GM18867 (cell line): ENCODE data around the gene MAPKAPK3.
"Not testable (repeated sequence)": the region's sequence is repeated elsewhere in the genome, so short reads cannot be mapped to it uniquely, and the experiment has no call there.

Experiments
- ATAC-seq: cut with Tn5 transposase; IDR thresholded peaks from one replicate; pipeline ENCODE4 v1.9.1; 2021; ENCODE audit warnings: mild to moderate bottlenecking, moderate library complexity; ENCODE audit not compliant: unreplicated experiment

MAPKAPK3 gene

DNA sequence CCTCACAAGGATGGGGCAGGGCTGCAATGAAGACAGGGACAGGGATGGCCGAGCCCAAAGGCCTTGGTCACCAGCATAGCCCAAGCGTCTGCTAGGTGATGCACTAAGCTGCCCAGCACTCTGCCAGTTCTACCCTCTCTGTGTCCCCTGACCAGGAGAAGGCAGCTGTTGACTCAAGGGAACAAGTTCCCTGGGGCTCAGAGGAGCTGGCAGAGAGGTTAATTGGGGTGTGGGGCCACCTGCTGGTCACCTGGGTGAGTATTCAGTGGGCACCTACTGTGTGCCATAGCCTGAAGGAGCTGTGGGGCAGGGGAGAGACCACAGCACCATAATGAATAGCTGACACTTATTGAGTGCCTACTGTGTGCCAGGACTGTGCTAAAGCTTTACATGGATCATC lies 35.8 kb downstream of the MAPKAPK3 start:
- ATAC-seq, result no peak

- ATAC-seq, result no peak
These were observed 37.1 kb downstream of the MAPKAPK3 start for GRCh38 chr3:50653937-50654595.

DNA sequence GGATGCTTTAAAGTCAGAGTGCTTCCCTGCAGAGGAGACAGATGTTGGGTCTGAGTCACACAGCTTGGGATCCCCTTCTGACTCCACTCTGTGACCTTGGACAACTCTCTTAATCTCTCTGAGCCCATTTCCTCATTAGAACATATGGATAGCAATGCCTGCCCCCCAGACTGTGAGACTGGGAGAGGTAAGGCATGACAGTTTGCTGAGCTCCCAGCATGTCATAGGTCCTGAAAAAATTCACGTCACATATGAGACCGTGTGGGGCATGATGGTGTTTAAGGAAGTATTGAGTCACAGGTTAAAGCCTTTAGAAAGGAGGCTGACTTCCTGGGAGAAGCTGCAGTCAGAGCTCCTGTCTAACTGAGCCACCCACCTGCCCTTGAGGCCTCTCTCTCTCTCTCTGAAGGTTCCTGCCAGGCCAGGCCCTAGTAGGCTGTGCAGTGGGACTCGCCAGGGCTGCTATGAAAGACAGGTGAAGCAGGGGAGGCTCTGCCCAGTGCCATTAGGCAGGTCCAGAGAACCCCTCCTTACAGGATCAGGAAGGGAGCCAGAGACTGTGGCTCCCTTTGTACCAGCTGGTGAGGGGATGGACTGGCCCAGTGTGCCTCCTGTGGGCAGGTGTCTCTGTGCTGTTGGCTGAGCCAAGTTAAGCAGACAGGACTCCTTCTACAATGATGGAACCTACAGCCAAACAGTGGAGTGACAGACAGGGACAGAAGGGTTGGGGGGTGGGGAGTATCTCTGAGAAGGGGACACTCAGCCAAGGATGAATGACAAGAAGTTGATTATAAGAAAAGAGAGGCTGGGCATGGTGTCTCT lies 38.3 kb downstream of the MAPKAPK3 start:
- ATAC-seq, result no peak

DNA sequence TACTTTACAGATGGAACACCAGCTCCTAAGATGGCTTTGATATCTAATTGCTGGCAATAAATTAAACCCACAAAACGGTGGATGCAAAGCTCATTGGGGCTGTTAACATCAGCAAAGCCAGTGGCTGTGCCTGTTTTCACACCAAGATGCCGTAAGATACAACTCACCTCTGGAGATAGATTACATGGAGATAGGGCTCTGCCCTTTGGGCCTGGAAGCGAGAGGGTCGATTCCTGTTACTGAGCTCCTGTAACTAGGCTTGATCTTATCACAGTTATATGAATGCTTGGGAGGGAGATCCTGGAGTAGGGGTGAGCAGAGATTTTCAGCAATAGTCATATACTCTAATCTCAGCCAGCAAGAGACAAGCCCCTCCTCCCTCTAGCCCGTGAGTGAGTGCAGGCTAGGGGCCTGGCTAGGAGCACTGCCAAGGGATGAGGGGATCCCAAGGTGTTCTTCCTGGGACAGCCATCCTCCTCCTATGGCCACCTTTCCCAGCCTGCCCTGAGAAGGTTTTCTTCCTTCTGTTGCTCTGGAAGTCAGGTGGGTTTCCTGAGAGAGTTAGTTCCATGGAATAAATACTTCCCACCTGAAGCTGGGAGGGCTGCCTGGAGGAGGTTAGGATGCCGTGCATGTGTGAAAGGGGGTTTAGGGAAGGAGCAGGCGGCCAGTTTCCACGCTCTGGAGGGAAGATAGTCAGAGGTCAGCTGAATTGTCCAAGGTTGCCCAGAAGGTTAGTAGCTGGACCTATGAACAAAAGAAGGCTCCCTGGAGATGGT lies 39.7 kb downstream of the MAPKAPK3 start:
- no peak for ATAC-seq

- ATAC-seq, result no peak
These were observed 40.5 kb downstream of the MAPKAPK3 start for GRCh38 chr3:50657407-50657806.

DNA sequence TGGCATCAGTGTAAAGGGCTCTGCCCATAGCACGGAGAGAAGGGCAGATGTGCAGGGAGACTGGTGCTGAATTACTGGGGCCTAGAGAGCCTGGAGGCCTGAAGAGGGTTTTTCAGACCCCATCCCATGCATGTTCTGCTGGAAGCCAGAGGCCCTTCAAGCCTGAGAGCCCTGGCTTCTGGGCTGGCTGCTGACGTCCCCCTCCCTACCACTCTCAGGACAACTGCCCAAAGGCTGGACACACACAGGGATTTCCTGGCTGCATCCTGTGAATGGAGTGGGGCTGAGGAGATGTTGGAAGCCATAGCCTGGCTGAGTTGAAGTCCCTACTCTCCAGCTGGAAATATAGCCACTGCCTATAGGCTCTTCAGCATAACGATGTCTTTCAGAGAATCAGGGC lies 40.9 kb downstream of the MAPKAPK3 start:
- no peak for ATAC-seq

DNA sequence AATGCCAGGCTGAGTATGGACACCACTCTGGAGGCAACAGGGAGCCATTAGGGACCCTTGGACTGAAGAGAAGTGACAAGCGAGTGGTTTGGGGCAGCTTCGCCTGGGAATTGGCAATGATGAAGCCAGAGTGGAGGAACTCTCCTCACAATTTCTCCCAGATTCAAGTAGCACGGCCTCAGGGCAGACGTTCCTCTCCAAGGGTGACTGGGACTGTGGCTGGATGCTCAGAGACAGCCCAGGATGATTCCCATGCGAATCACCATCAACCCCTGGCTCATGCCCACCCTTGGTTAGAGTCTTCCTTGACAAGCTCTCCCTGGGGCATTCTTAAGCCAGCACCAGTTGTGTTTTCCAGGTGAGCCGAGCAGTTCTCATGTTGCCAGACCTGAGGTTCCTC lies 41.5 kb downstream of the MAPKAPK3 start:
- no peak for ATAC-seq

DNA sequence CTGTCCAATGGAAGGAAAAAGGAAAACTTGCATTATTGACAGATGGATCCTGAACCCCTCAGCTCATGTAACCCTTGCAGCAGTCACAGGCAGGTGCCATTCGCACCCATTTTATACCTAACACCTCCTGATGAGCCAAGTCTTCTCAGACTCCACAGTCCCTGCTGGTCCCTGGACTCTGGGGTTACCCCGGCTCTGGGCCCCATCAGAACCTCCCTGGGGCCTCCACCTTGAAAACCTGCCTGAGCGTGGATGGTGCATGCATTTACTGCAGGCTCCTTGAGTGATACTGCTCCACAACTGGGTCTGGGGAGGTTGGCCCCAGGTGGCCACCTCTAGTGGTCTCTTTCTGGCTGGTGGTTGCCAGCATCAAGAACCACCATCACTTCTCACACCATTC lies 41.9 kb downstream of the MAPKAPK3 start:
- ATAC-seq, result no peak

GRCh38 chr3:50660386-50660785 lies 43.4 kb downstream of the MAPKAPK3 start:
- no peak for ATAC-seq

DNA sequence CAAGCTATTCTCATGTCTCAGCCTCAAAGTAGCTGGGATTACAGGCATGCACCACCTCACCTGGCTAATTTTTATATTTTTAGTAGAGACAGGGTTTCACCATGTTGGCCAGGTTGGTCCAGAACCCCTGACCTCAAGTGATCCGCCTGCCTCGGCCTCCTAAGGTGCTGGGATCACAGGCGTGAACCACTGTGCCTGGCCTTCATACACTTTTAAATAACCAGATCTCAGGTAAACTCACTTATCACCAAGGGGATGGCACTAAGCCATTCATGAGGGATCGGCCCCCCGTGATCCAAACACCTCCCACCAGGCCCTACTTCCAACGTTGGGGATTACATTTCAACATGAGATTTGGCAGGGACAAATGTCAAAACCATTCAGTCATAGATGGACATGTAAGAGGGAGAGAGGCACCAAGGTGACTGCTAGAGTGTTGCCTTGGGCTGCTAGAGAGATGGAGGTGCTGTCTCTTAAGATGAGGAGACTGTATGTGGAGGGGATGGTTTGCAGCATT lies 44.4 kb downstream of the MAPKAPK3 start:
- no peak for ATAC-seq

DNA sequence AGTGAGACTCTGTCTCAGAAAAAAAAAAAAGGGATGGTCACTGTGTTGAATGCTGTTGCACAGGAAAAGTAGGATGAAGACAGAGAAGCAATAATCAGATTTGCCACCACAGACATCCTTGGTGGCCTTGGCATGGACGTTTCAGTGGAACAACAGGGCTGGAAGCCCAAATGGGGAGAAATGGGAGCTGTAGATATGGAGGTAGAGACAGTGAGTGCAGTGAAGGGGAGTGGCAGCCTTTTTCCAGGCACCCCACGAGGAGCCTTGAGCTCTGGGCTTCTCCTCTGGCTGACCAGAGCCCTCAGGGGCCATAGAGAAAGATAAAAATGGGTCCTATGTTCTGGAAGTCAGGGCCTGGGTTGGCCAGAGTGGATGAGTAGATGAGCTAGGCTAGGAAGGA lies 45.5 kb downstream of the MAPKAPK3 start:
- ATAC-seq, result no peak

DNA sequence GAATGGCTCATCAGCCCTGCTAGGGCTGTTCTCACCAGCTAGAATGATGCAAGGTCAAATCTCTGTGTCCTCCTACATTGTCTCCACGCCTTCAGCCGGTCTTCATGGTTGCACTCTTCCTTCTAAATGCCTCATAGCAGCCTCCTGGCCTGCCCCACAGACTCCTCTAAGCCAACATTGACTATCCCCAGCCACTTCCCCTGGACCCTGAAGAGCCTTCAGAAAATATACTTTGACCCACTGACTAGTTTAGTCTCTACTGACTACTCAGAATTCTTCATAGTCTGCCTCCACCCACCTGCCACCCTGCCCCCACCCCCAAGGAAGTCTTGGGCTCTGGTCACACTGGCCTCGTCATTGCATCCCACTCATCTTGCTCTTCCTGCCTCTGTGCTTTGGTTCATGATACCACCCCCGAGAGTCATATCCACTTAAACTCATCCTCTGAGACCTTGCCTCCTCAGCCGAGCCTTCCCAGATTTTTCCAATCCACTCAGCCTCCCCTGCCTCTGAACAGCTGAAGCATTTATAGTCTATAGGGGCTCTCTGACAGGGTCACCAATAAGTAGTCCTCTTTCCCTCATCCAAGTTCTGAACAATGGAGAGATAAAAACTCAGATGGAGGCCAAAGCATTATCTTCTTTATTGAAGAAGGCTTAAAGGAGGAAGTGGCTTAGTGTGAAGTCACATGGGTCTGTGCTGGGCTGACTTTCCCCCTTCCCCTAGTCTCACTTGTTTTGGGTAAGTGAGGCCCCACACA lies 48.3 kb downstream of the MAPKAPK3 start:
- ATAC-seq, result no peak

DNA sequence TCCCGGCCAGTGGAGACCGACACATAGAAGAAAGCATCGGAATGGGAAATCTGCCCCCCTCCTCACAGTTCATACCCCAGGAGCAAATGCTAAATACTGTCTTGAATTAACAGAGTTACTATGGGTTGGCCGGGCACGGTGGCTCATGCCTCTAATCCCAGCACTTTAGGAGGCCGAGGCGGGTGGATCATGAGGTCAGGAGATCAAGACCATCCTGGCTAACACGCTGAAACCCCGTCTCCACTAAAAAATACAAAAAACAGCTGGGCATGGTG lies 48.8 kb downstream of the MAPKAPK3 start:
- ATAC-seq, result not testable (repeated sequence)

DNA sequence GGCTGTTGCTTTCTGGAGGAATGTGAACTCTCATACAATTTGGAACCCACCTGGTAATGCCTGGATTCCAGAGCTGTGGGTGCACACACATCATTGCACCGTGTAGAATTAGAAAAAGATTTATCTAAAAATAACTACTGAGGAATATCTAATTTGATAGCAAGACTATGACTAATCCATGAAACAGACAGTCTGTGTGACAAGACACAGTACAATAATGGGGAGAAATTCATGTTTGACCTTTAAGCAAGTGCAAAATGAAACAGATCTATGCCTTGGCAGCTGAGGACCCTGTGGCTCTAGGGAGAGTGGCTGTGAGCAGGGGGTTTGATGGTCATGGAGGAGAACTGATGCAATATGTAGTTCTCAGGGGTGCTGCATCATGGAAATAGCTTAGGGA lies 49.9 kb downstream of the MAPKAPK3 start:
- no peak for ATAC-seq

GRCh38 chr3:50671331-50671730 lies 54.4 kb downstream of the MAPKAPK3 start:
- ATAC-seq, result no peak

GRCh38 chr3:50672656-50673055 lies 55.7 kb downstream of the MAPKAPK3 start:
- ATAC-seq, result no peak

- no peak for ATAC-seq
These were observed 57.0 kb downstream of the MAPKAPK3 start for GRCh38 chr3:50673931-50674330.

DNA sequence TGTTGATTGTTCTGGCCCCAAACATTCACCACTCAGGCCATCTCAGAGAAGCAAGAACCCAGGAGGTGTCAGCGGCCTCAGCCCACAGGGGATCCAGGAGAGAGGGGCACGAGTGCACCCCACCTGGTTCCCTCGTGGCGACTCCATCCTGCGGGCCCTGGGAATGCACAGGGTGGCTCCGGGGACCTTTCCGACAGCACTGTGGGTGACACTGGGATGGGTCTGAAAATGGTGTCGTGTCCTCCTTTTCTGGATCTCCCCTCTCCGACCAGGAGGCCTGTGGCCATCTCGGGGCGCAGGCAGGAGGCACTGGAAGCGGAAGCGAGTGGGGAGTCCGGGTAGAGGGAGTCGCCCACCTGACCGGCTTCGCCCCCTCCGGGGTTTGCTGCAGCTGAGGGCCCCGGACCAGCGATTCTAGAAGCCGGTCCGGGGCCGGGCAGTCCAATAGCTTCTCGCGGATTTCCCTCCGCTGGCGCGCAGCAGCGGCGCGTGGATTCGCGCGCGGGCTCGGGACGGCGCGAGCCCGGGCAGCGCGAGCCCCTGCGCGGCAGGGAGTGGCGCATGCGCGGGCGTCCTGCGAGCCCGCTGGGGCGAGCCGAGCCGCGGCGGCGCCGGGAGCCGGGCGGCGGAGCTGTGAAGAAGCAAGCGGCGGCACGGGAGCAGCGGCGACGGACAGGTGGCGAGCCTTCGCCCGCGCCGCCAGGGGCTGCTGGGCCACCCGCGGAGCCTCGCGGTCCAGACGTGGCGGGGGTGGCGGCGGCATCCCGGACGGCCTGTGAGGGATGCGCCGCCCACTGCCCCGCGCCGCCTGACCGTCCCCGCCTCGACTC lies 57.6 kb downstream of the MAPKAPK3 start, which contains the start of gene DOCK3:
Gene DOCK3, plus strand, starts transcription at position 579 of the 830 bp plus-strand sequence. CDS start 337 bp downstream, outside the sequence.
- peak; percentile 80 for ATAC-seq

GRCh38 chr3:50675179-50676030 lies 58.5 kb downstream of the MAPKAPK3 start:
- ATAC-seq, result peak; percentile 22
